ENCODE data around the gene POC5. TPM values are rescaled to one million over a fixed set of nuclear protein-coding genes. Genes with fewer than 3 reads are reported as not detected.
A peak's percentile ranks its signal among the peaks of the same experiment; 100 is the strongest.

The POC5 gene
- total and polyA plus RNA-seq, 2 of the 8 experiments (the other 6 are each of a cell fraction or from before 2014, with no cell fraction given) = 11.2 to 12.1 TPM

DNA sequence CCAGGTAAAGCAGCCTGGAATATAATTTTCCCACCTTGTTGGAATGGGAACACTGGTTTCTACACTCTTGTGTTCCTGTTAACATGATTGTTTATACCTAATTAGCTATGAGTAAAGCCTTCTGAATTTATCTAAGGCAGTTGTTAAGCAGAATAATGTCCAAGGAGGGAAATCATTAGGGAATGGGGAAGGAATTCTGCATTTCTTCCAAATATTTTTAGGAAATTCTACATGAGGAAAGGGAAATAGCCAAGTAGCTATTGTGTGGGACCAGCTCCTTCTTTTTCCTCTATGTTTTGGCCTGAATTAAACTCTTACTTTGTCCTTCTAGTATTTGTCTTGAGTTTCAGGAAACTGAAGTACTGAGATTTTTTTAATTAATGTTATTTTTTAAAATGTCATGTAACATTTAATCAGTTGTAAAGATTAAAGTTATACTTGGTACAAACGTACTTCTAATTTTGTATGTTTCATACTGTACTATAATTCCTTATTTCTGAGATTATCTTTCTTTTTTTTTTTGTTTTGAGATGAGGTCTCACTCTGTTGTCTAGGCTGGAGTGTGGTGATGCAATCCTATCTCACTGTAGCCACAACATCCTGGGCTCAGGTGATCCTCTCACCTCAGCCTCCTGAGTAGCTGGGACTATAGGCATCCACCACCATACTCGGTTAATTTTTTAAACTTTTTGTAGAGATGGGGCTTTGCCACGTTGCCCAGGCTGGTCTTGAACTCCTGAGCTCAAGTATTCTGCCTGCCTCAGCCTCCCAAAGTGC lies 77.5 kb downstream of the POC5 start:
- Histone ChIP-seq H3K9ac (replicated peaks in 1 of 4; ENCODE audit: extremely low read depth in 1 of 4, low read depth in 3 of 4, low read length in 3 of 4) (no peak overlapping the region), H3K23me2 (ENCODE audit: low read depth, low read length) (no peaks in the 10 kb centered on the region; the same call in 1 of the 2 replicates), H4K91ac (replicated peaks; ENCODE audit: insufficient read length, low read length) (no peak overlapping the region), H3K14ac (ENCODE audit: insufficient read length) (no peak overlapping the region), H2BK20ac (ENCODE audit: low read length) (no peak overlapping the region), H2BK15ac (ENCODE audit: low read length) (no peak overlapping the region), H4K5ac (ENCODE audit: insufficient read length, low read depth, low read length) (no peak overlapping the region), H4K20me1 (replicated peaks in 1 of 2; ENCODE audit: control insufficient read depth in 1 of 2, insufficient read depth in 2 of 2, low read length in 2 of 2) (no peaks in the 10 kb centered on the region), H2BK12ac (ENCODE audit: low read depth, low read length) (no peak overlapping the region), H3K27me3 (replicated peaks in 1 of 4; ENCODE audit: control insufficient read depth in 3 of 4, extremely low read depth in 1 of 4, insufficient read depth in 3 of 4, low read length in 3 of 4) (peaks cover 0 to 2% (median 0%) of the 10 kb centered on the region in 4 experiments; a peak in 2 of 7 replicates), H2AFZ (ENCODE audit: low read length) (no peak overlapping the region), H3K4ac (replicated peaks; ENCODE audit: insufficient read length, low read depth, low read length) (no peak overlapping the region), H2AK5ac (ENCODE audit: low read depth, low read length) (no peak overlapping the region), H3K4me1 (replicated peaks in 1 of 4; ENCODE audit: control insufficient read depth in 3 of 4, insufficient read depth in 4 of 4, low read length in 3 of 4) (no peaks in the 10 kb centered on the region), H4K8ac (ENCODE audit: extremely low read depth, insufficient read depth, low read length) (no peak overlapping the region), H3K4me3 (ENCODE audit: extremely low read depth in 1 of 4, insufficient read depth in 2 of 4, low read depth in 3 of 4, low read length in 4 of 4) (no peak overlapping the region), H3K4me2 (ENCODE audit: insufficient read depth in 1 of 2, low read depth in 2 of 2, low read length in 2 of 2) (no peak overlapping the region), H2BK120ac (replicated peaks; ENCODE audit: low read depth, low read length) (no peak overlapping the region), H3K18ac (ENCODE audit: extremely low read depth, low read length) (no peak overlapping the region), H3K36me3 (ENCODE audit: control insufficient read depth in 2 of 4, insufficient read depth in 4 of 4, low read length in 3 of 4) (no peaks in the 10 kb centered on the region), H2BK5ac (ENCODE audit: low read depth, low read length) (no peak overlapping the region), H3K56ac (replicated peaks; ENCODE audit: insufficient read length, low read depth, low read length) (no peak overlapping the region), H3K79me2 (ENCODE audit: control insufficient read depth in 1 of 2, insufficient read depth in 2 of 2, low read length in 2 of 2) (no peaks in the 10 kb centered on the region), H3K23ac (ENCODE audit: insufficient read length) (no peak overlapping the region), H3K79me1 (ENCODE audit: low read depth, low read length) (no peaks in the 10 kb centered on the region), H3K27ac (ENCODE audit: low read depth, low read length) (no peak overlapping the region), H3K9me3 (ENCODE audit: insufficient read depth in 2 of 2, low read depth in 1 of 2, low read length in 1 of 2) (no peaks in the 10 kb centered on the region)
- peak; percentile 19; the same call in 1 of the 2 replicates for TF ChIP-seq CEBPB (IDR thresholded peaks at IDR 0.05; ENCODE audit: low read depth, low read length)
- no peak for TF ChIP-seq EGR1 (IDR thresholded peaks at IDR 0.05; ENCODE audit: borderline replicate concordance, low read depth, low read length)
- no peak for TF ChIP-seq TCF12 (IDR thresholded peaks at IDR 0.05; ENCODE audit: low read depth, low read length)
- no peak for TF ChIP-seq TEAD4 (IDR thresholded peaks at IDR 0.05; ENCODE audit: low read depth, low read length)
- ChIA-PET POLR2A (ENCODE audit: partially characterized antibody) (no interaction called here), CTCF (ENCODE audit: partially characterized antibody) (interaction anchor here (0.6 to 0.9 kb wide), 4 partner anchors 41 to 274 kb away, joined by 3 to 5 read pairs (median 3); no protein-coding TSS in a partner anchor)
- WGBS, 2 experiments (ENCODE audit: extremely low coverage in 1 of 2, insufficient coverage in 1 of 2, insufficient read length in 1 of 2, insufficient replicate concordance in 2 of 2, low coverage in 1 of 2, low lambda C conversion rate in 2 of 2, missing lambda C conversion rate in 1 of 2) = 93% methylated on average over 3 of the region's 3 CpGs; no CpG with 5 or more reads in 1 of the 2 experiments
- FAIRE-seq (no peak), DNase-seq (ENCODE audit: low read depth in 1 of 2, low spot score in 2 of 2) (no peak)

Data from H1 (cell line).